ENCODE measurements around the gene SHROOM3.

- TF ChIP-seq, protein P1, sequence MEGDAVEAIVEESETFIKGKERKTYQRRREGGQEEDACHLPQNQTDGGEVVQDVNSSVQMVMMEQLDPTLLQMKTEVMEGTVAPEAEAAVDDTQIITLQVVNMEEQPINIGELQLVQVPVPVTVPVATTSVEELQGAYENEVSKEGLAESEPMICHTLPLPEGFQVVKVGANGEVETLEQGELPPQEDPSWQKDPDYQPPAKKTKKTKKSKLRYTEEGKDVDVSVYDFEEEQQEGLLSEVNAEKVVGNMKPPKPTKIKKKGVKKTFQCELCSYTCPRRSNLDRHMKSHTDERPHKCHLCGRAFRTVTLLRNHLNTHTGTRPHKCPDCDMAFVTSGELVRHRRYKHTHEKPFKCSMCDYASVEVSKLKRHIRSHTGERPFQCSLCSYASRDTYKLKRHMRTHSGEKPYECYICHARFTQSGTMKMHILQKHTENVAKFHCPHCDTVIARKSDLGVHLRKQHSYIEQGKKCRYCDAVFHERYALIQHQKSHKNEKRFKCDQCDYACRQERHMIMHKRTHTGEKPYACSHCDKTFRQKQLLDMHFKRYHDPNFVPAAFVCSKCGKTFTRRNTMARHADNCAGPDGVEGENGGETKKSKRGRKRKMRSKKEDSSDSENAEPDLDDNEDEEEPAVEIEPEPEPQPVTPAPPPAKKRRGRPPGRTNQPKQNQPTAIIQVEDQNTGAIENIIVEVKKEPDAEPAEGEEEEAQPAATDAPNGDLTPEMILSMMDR (IDR thresholded peaks at IDR 0.05), result no peak
- no peak for TF ChIP-seq EZH2 (IDR thresholded peaks at IDR 0.05; ENCODE audit: borderline replicate concordance, insufficient read depth, low read depth, low read length, poor library complexity, severe bottlenecking)
These were observed 135.3 kb downstream of the SHROOM3 start for GRCh38 chr4:76570141-76570973.
